Measurements from ENCODE around the gene SFXN1.

SFXN1 gene

GRCh38 chr5:175555168-175555785 lies 76.9 kb downstream of the SFXN1 start:
- no peak overlapping the region for H3K27ac ChIP-seq (ENCODE audit: low read depth, low read length, severe bottlenecking)
- H3K4me3 ChIP-seq (ENCODE audit: extremely low read depth, insufficient read depth, low read length, poor library complexity, severe bottlenecking) = no peak overlapping the region
- H3K4me1 ChIP-seq (ENCODE audit: control insufficient read depth, insufficient read depth, low read length, poor library complexity, severe bottlenecking) = peaks cover 9% of the 10 kb centered on the region
- no peaks in the 10 kb centered on the region for H3K36me3 ChIP-seq (ENCODE audit: control insufficient read depth, insufficient read depth, low read length)
- WGBS, 2 experiments (ENCODE audit: insufficient coverage in 2 of 2) = 89 to 95% methylated on average over 8 to 9 of the region's 12 CpGs
- H3K9me3 ChIP-seq (ENCODE audit: control insufficient read depth, low read length) = no peaks in the 10 kb centered on the region

DNA sequence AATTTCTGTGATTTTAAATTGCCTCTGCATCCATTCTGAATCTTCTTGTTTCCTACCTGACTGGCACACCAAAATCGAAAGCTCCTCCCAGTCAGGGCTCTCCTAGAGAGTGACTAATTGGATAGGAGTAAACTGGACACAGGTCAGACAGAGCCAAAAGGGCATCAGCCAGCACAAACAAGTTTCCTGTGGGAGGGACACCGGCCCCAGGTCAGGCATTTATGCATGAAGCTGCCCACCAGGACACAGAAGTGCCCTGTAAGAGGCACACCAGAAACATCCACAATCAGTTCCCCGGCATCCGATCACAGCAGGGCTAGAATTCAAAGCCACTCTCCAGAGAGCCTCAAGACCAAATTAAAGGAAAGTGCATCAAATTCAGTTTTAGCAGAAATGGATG lies 78.4 kb downstream of the SFXN1 start:
- Histone ChIP-seq H3K36me3 (ENCODE audit: control insufficient read depth, insufficient read depth, low read length) (no peaks in the 10 kb centered on the region), H3K27ac (ENCODE audit: low read depth, low read length, severe bottlenecking) (no peak overlapping the region), H3K9me3 (ENCODE audit: control insufficient read depth, low read length) (no peaks in the 10 kb centered on the region), H3K4me3 (ENCODE audit: extremely low read depth, insufficient read depth, low read length, poor library complexity, severe bottlenecking) (no peak overlapping the region), H3K4me1 (ENCODE audit: control insufficient read depth, insufficient read depth, low read length, poor library complexity, severe bottlenecking) (peaks cover 9% of the 10 kb centered on the region)
- 53% methylated on average over 4 of the region's 4 CpGs; no CpG with 5 or more reads in 1 of the 2 experiments for WGBS, 2 experiments (ENCODE audit: insufficient coverage in 2 of 2)

DNA sequence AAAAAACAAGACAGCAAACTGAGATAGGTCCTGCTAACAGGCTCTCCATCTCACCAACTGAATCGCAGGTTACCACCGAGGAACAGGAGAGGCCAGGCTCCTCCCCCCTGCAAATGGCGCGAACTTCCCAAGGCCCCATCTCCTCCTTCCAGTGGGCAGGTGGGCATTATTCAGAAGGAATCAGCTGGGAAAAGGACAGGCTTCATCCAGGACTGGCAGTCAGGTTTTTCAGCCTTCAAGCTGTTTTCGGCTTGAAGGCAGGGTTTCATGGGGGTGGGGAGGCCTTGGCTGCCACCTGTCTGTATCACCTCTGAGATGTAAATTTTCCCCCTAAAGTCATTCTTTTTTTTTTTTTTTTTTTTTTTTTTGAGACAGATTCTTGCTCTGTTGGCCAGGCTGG lies 79.4 kb downstream of the SFXN1 start:
- Histone ChIP-seq H3K4me1 (ENCODE audit: control insufficient read depth, insufficient read depth, low read length, poor library complexity, severe bottlenecking) (peaks cover 9% of the 10 kb centered on the region), H3K36me3 (ENCODE audit: control insufficient read depth, insufficient read depth, low read length) (no peaks in the 10 kb centered on the region)
- WGBS, 2 experiments (ENCODE audit: insufficient coverage in 2 of 2) = 71 to 80% methylated on average over 2 of the region's 5 CpGs

DNA sequence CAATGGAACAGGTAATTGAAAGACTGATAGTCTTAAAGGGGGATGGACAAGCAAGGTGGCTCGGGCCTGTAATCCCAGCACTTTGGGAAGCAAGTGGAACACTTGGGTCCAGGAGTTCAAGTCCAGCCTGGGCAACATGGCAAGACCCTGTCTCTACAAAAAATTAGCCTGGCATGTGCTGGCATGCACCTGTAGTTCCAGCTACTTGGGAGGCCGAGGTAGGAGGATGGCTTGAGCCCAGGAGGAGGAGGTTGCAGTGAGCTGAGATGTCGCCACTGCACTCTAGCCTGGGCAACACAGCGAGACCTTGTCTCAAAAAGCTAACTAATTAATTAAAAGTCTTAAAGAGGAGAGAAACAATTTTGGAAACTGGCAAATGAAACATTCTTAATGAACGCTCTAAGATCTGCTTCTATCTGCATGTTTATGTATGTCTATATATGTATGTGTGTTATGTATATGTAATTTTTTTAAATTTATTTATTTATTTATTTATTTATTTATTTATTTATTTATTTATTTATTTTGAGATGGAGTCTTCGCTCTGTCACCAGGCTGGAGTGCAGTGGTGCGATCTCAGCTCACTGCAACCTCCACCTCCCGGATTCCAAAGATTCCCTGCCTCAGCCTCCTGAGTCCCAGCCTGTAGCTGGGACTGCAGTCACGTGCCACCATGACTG lies 80.6 kb downstream of the SFXN1 start:
- H3K36me3 ChIP-seq (ENCODE audit: control insufficient read depth, insufficient read depth, low read length) = no peaks in the 10 kb centered on the region
- H3K27ac ChIP-seq (ENCODE audit: low read depth, low read length, severe bottlenecking) = no peak overlapping the region
- WGBS, 2 experiments (ENCODE audit: insufficient coverage in 2 of 2) = 85 to 100% methylated on average over 3 to 8 of the region's 9 CpGs
- H3K4me3 ChIP-seq (ENCODE audit: extremely low read depth, insufficient read depth, low read length, poor library complexity, severe bottlenecking) = no peak overlapping the region
- no peaks in the 10 kb centered on the region for H3K9me3 ChIP-seq (ENCODE audit: control insufficient read depth, low read length)
- peaks cover 9% of the 10 kb centered on the region for H3K4me1 ChIP-seq (ENCODE audit: control insufficient read depth, insufficient read depth, low read length, poor library complexity, severe bottlenecking)

More for the DNA sequence above, 79.4 kb downstream of the SFXN1 start:
- H3K27ac ChIP-seq (ENCODE audit: low read depth, low read length, severe bottlenecking) = no peak overlapping the region
- H3K9me3 ChIP-seq (ENCODE audit: control insufficient read depth, low read length) = no peaks in the 10 kb centered on the region
- no peak overlapping the region for H3K4me3 ChIP-seq (ENCODE audit: extremely low read depth, insufficient read depth, low read length, poor library complexity, severe bottlenecking)

- Histone ChIP-seq H3K9me3 (ENCODE audit: control insufficient read depth, low read length) (no peaks in the 10 kb centered on the region), H3K36me3 (ENCODE audit: control insufficient read depth, insufficient read depth, low read length) (no peaks in the 10 kb centered on the region), H3K4me3 (ENCODE audit: extremely low read depth, insufficient read depth, low read length, poor library complexity, severe bottlenecking) (no peak overlapping the region), H3K27ac (ENCODE audit: low read depth, low read length, severe bottlenecking) (no peak overlapping the region), H3K4me1 (ENCODE audit: control insufficient read depth, insufficient read depth, low read length, poor library complexity, severe bottlenecking) (peaks cover 9% of the 10 kb centered on the region)
- WGBS, 2 experiments (ENCODE audit: insufficient coverage in 2 of 2) = 100% methylated on average over 1 of the region's 2 CpGs; no CpG with 5 or more reads in 1 of the 2 experiments
Measured at GRCh38 chr5:175560011-175560410, 81.7 kb downstream of the SFXN1 start.

DNA sequence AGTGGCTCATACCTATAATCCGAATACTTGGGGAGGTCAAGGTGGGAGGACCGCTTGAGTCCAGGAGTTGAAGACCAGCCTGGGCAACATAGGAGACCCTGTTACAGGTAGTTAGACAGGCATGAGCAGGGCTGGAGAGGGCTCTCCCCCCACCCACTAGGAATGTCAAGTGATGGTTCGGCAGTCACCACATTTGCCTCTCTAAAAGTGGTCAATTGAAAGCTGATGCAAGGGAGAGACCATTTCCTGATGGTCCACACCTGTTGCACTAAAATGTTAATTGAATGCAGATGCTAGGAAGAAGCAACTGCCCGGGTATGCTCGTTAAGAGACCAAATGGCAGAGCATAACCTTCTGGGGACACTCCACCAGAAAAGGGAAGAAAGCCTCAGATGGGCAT lies 82.7 kb downstream of the SFXN1 start:
- Histone ChIP-seq H3K4me1 (ENCODE audit: control insufficient read depth, insufficient read depth, low read length, poor library complexity, severe bottlenecking) (peaks cover 9% of the 10 kb centered on the region), H3K9me3 (ENCODE audit: control insufficient read depth, low read length) (no peaks in the 10 kb centered on the region), H3K27ac (ENCODE audit: low read depth, low read length, severe bottlenecking) (no peak overlapping the region), H3K4me3 (ENCODE audit: extremely low read depth, insufficient read depth, low read length, poor library complexity, severe bottlenecking) (no peak overlapping the region), H3K36me3 (ENCODE audit: control insufficient read depth, insufficient read depth, low read length) (no peaks in the 10 kb centered on the region)
- WGBS, 2 experiments (ENCODE audit: insufficient coverage in 2 of 2) = 67 to 80% methylated on average over 2 to 3 of the region's 5 CpGs

DNA sequence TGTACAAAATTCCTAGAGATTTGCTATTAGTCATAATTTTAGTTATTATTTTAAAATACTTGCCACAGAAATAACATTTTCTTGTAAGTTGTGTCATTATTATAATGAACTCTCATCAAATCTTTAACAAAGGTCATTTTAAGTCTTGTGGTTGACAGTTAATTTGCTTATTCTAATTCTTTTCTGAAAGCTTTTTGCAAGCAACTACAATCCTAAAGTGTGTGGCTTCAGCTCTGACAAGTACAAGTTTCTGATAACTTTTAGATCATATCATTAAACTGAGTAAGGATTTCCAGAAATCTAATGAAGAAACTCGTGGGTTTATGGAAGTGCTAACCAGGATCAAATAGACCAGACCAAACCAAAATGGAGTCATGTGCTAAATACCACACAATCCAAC lies 86.4 kb downstream of the SFXN1 start:
- Histone ChIP-seq H3K27ac (ENCODE audit: low read depth, low read length, severe bottlenecking) (no peak overlapping the region), H3K36me3 (ENCODE audit: control insufficient read depth, insufficient read depth, low read length) (no peaks in the 10 kb centered on the region), H3K4me1 (ENCODE audit: control insufficient read depth, insufficient read depth, low read length, poor library complexity, severe bottlenecking) (no peaks in the 10 kb centered on the region), H3K9me3 (ENCODE audit: control insufficient read depth, low read length) (no peaks in the 10 kb centered on the region), H3K4me3 (ENCODE audit: extremely low read depth, insufficient read depth, low read length, poor library complexity, severe bottlenecking) (no peak overlapping the region)
- 100% methylated on average over 1 of the region's 1 CpG; no CpG with 5 or more reads in 1 of the 2 experiments for WGBS, 2 experiments (ENCODE audit: insufficient coverage in 2 of 2)

- peaks cover 4% of the 10 kb centered on the region for H3K9me3 ChIP-seq (ENCODE audit: control insufficient read depth, low read length)
- H3K36me3 ChIP-seq (ENCODE audit: control insufficient read depth, insufficient read depth, low read length) = no peaks in the 10 kb centered on the region
- no peak overlapping the region for H3K4me3 ChIP-seq (ENCODE audit: extremely low read depth, insufficient read depth, low read length, poor library complexity, severe bottlenecking)
- H3K27ac ChIP-seq (ENCODE audit: low read depth, low read length, severe bottlenecking) = no peak overlapping the region
- H3K4me1 ChIP-seq (ENCODE audit: control insufficient read depth, insufficient read depth, low read length, poor library complexity, severe bottlenecking) = no peaks in the 10 kb centered on the region
- no CpG with 5 or more reads among the region's 2 CpGs for WGBS, 2 experiments (ENCODE audit: insufficient coverage in 2 of 2)
Measured at GRCh38 chr5:175566697-175567096, 88.3 kb downstream of the SFXN1 start.

GRCh38 chr5:175567954-175568353 lies 89.6 kb downstream of the SFXN1 start:
- no peaks in the 10 kb centered on the region for H3K36me3 ChIP-seq (ENCODE audit: control insufficient read depth, insufficient read depth, low read length)
- H3K9me3 ChIP-seq (ENCODE audit: control insufficient read depth, low read length) = peaks cover 4% of the 10 kb centered on the region
- 100% methylated on average over 1 of the region's 1 CpG; no CpG with 5 or more reads in 1 of the 2 experiments for WGBS, 2 experiments (ENCODE audit: insufficient coverage in 2 of 2)
- no peaks in the 10 kb centered on the region for H3K4me1 ChIP-seq (ENCODE audit: control insufficient read depth, insufficient read depth, low read length, poor library complexity, severe bottlenecking)
- H3K27ac ChIP-seq (ENCODE audit: low read depth, low read length, severe bottlenecking) = no peak overlapping the region
- H3K4me3 ChIP-seq (ENCODE audit: extremely low read depth, insufficient read depth, low read length, poor library complexity, severe bottlenecking) = no peak overlapping the region

DNA sequence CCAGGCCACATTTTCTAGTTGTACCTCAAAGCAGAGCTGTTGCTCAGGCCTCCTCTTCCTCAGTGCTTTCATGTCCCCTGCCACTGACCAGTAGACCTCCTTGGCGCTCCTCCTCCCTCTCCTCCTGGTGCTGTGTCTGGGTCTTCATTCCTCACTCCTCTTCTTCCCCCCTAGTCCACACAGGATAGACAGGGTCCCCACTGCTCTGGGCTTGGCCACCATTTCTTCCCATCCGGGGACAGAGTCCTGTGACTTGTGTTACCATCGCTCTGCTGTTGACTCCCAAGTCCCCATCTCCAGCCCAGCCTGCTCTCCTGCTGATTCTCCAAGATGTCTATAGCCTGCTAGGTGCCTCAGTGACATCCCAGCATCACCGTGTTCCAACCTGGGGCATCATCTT lies 91.3 kb downstream of the SFXN1 start:
- no peaks in the 10 kb centered on the region for H3K4me1 ChIP-seq (ENCODE audit: control insufficient read depth, insufficient read depth, low read length, poor library complexity, severe bottlenecking)
- 92 to 94% methylated on average over 3 to 4 of the region's 4 CpGs for WGBS, 2 experiments (ENCODE audit: insufficient coverage in 2 of 2)
- H3K9me3 ChIP-seq (ENCODE audit: control insufficient read depth, low read length) = peaks cover 4% of the 10 kb centered on the region
- no peaks in the 10 kb centered on the region for H3K36me3 ChIP-seq (ENCODE audit: control insufficient read depth, insufficient read depth, low read length)
- H3K4me3 ChIP-seq (ENCODE audit: extremely low read depth, insufficient read depth, low read length, poor library complexity, severe bottlenecking) = no peak overlapping the region
- no peak overlapping the region for H3K27ac ChIP-seq (ENCODE audit: low read depth, low read length, severe bottlenecking)

- Histone ChIP-seq H3K4me1 (ENCODE audit: control insufficient read depth, insufficient read depth, low read length, poor library complexity, severe bottlenecking) (no peaks in the 10 kb centered on the region), H3K4me3 (ENCODE audit: extremely low read depth, insufficient read depth, low read length, poor library complexity, severe bottlenecking) (no peak overlapping the region), H3K9me3 (ENCODE audit: control insufficient read depth, low read length) (peaks cover 4% of the 10 kb centered on the region), H3K36me3 (ENCODE audit: control insufficient read depth, insufficient read depth, low read length) (no peaks in the 10 kb centered on the region), H3K27ac (ENCODE audit: low read depth, low read length, severe bottlenecking) (no peak overlapping the region)
- 90 to 100% methylated on average over 1 to 4 of the region's 4 CpGs for WGBS, 2 experiments (ENCODE audit: insufficient coverage in 2 of 2)
Measured at GRCh38 chr5:175572886-175573285, 94.5 kb downstream of the SFXN1 start.
